Prostate gland (tissue), 2 donors: Measurements from ENCODE around the gene TTC27.

Experiments used
- POLR2AphosphoS5 ChIP-seq: sonication (generic); formaldehyde crosslinking; IDR thresholded peaks from one replicate; pipeline ENCODE4 v1.6.1; 2017; ENCODE audit warnings: antibody characterized with exemption
- TF ChIP-seq, protein P1 (sequence below), 4 experiments: fragments of 200-600 bp in 2 of 4; fragments of 450-650 bp in 2 of 4; sonication (generic) in 2 of 4; IDR thresholded peaks; 1 replicate in 3 of 4; 2 replicates in 1 of 4; pipeline ENCODE4 v1.5.1; 2016 to 2019; ENCODE audit warnings: antibody characterized with exemption in 4 of 4, mild to moderate bottlenecking in 2 of 4, moderate library complexity in 2 of 4

DNA sequence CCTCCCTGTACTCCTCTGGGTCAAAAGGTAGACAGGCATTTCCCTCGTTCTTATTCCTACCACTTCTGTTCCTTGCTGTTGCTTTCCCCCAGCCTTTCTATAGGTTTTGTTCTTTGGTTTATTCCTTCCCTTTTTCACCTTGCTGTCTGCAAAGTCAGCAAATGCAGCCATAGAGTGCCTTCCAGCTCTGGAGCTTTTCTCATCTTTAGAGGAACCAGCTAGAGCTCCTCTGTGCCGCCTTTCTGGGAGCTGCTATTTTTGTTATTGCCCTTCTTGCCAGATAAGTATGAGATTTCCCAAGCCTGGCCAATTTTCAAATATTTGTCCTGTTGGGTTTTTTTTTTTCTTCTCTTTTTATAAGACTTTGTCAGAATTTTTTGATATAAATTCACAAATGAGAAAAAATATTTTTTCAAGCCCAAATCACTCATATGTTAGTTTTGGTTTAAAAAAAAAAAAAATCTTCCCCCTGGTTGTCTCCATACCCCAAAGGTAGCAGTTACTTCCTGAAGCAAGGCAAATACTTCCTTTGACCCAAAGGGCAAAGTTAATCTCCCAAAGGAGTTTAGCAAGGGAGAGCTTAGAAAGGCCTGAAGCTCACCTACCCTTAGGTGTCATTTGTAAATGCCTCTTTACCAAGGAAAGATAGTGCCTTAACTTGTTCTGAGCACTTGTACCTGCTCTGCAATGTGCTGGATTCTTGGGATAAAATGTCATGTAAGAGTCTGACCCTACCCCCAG lies 5.1 kb upstream of the TTC27 start:
- TF ChIP-seq, protein P1, sequence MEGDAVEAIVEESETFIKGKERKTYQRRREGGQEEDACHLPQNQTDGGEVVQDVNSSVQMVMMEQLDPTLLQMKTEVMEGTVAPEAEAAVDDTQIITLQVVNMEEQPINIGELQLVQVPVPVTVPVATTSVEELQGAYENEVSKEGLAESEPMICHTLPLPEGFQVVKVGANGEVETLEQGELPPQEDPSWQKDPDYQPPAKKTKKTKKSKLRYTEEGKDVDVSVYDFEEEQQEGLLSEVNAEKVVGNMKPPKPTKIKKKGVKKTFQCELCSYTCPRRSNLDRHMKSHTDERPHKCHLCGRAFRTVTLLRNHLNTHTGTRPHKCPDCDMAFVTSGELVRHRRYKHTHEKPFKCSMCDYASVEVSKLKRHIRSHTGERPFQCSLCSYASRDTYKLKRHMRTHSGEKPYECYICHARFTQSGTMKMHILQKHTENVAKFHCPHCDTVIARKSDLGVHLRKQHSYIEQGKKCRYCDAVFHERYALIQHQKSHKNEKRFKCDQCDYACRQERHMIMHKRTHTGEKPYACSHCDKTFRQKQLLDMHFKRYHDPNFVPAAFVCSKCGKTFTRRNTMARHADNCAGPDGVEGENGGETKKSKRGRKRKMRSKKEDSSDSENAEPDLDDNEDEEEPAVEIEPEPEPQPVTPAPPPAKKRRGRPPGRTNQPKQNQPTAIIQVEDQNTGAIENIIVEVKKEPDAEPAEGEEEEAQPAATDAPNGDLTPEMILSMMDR (IDR thresholded peaks at IDR 0.05): no peak
- TF ChIP-seq POLR2AphosphoS5: no peak
